ENCODE data around the gene CARD11.

DNA sequence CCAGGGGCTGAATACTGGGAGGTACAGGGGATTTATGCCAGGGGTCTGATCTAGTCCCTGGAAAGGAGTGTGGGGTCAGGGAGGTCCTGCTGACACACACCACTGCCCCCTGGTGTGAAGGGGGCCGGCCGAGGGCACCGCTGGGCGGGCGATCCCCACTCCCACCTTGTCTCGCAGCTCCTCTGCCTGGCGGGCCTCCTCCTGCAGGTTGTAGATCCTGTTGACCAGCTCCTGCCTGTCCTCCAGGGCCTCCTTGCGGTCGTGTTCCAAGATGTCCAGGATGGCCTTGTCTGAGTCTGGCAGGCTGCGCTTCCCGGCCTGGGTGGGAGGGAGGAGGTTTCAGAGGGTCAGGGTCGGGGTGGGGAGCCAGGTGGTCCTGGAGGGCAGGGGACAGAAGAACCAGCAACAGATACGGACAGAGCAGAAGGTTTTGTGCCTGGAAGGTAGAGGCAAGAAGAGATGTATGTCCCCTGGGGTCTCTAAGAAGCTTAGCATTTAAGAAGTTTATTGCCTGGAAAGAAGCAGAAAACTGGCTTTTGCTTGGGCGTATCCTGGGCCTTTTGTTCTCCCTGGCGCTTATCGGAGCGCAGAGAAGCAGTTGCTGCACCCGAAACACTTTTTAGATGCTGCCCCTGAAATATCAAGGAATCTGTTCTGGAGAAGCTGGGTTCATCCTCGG, 105.0 kb downstream of the CARD11 start:
- TF ChIP-seq ZNF274 (IDR thresholded peaks at IDR 0.05; ENCODE audit: low read depth, low read length), result no peak
- TF ChIP-seq POLR2AphosphoS5 (IDR thresholded peaks at IDR 0.05; ENCODE audit: low read depth, low read length), result no peak
- TF ChIP-seq POLR2A (IDR thresholded peaks at IDR 0.05; ENCODE audit: borderline replicate concordance, extremely low read depth, insufficient read depth, insufficient read length), result no peak
- TF ChIP-seq, protein P1, sequence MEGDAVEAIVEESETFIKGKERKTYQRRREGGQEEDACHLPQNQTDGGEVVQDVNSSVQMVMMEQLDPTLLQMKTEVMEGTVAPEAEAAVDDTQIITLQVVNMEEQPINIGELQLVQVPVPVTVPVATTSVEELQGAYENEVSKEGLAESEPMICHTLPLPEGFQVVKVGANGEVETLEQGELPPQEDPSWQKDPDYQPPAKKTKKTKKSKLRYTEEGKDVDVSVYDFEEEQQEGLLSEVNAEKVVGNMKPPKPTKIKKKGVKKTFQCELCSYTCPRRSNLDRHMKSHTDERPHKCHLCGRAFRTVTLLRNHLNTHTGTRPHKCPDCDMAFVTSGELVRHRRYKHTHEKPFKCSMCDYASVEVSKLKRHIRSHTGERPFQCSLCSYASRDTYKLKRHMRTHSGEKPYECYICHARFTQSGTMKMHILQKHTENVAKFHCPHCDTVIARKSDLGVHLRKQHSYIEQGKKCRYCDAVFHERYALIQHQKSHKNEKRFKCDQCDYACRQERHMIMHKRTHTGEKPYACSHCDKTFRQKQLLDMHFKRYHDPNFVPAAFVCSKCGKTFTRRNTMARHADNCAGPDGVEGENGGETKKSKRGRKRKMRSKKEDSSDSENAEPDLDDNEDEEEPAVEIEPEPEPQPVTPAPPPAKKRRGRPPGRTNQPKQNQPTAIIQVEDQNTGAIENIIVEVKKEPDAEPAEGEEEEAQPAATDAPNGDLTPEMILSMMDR (IDR thresholded peaks at IDR 0.05 in 2 of 3, conservative IDR thresholded peaks at IDR 0.05 in 1 of 3; ENCODE audit: borderline replicate concordance in 1 of 3, insufficient read depth in 1 of 3, low read depth in 2 of 3, low read length in 2 of 3), result no peak
- TF ChIP-seq EZH2 (IDR thresholded peaks at IDR 0.05), result no peak
- TF ChIP-seq, protein P2, sequence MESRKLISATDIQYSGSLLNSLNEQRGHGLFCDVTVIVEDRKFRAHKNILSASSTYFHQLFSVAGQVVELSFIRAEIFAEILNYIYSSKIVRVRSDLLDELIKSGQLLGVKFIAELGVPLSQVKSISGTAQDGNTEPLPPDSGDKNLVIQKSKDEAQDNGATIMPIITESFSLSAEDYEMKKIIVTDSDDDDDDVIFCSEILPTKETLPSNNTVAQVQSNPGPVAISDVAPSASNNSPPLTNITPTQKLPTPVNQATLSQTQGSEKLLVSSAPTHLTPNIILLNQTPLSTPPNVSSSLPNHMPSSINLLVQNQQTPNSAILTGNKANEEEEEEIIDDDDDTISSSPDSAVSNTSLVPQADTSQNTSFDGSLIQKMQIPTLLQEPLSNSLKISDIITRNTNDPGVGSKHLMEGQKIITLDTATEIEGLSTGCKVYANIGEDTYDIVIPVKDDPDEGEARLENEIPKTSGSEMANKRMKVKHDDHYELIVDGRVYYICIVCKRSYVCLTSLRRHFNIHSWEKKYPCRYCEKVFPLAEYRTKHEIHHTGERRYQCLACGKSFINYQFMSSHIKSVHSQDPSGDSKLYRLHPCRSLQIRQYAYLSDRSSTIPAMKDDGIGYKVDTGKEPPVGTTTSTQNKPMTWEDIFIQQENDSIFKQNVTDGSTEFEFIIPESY (IDR thresholded peaks at IDR 0.05; ENCODE audit: extremely low read depth, insufficient replicate concordance, low read length), result no peak
- TF ChIP-seq RAD21 (IDR thresholded peaks at IDR 0.05; ENCODE audit: low read depth), result no peak
- no peak for TF ChIP-seq SRF (IDR thresholded peaks at IDR 0.05; ENCODE audit: low read depth)
- TF ChIP-seq YY1 (IDR thresholded peaks at IDR 0.05; ENCODE audit: extremely low read depth, insufficient replicate concordance, low read depth, low read length), result no peak
- TF ChIP-seq JUND (IDR thresholded peaks at IDR 0.05), result no peak
- TF ChIP-seq SIN3A (IDR thresholded peaks at IDR 0.05; ENCODE audit: low read depth), result no peak
- TF ChIP-seq, protein P3, sequence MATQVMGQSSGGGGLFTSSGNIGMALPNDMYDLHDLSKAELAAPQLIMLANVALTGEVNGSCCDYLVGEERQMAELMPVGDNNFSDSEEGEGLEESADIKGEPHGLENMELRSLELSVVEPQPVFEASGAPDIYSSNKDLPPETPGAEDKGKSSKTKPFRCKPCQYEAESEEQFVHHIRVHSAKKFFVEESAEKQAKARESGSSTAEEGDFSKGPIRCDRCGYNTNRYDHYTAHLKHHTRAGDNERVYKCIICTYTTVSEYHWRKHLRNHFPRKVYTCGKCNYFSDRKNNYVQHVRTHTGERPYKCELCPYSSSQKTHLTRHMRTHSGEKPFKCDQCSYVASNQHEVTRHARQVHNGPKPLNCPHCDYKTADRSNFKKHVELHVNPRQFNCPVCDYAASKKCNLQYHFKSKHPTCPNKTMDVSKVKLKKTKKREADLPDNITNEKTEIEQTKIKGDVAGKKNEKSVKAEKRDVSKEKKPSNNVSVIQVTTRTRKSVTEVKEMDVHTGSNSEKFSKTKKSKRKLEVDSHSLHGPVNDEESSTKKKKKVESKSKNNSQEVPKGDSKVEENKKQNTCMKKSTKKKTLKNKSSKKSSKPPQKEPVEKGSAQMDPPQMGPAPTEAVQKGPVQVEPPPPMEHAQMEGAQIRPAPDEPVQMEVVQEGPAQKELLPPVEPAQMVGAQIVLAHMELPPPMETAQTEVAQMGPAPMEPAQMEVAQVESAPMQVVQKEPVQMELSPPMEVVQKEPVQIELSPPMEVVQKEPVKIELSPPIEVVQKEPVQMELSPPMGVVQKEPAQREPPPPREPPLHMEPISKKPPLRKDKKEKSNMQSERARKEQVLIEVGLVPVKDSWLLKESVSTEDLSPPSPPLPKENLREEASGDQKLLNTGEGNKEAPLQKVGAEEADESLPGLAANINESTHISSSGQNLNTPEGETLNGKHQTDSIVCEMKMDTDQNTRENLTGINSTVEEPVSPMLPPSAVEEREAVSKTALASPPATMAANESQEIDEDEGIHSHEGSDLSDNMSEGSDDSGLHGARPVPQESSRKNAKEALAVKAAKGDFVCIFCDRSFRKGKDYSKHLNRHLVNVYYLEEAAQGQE (IDR thresholded peaks at IDR 0.05; ENCODE audit: low read depth), result no peak
- TF ChIP-seq, protein P4, sequence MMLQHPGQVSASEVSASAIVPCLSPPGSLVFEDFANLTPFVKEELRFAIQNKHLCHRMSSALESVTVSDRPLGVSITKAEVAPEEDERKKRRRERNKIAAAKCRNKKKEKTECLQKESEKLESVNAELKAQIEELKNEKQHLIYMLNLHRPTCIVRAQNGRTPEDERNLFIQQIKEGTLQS (IDR thresholded peaks at IDR 0.05), result no peak
